Type B pancreatic cell (in vitro differentiated cells): Measurements from ENCODE around the gene FAIM2. TPM values are rescaled to one million over a fixed set of nuclear protein-coding genes. Genes with fewer than 3 reads are reported as not detected.
"Not testable (repeated sequence)": the region's sequence is repeated elsewhere in the genome, so short reads cannot be mapped to it uniquely, and the experiment has no call there.

Experiments
- DNase-seq: peaks from one replicate; pipeline ENCODE4 v3.0.0; 2021; ENCODE audit warnings: mixed read lengths; ENCODE audit not compliant: unreplicated experiment; ENCODE audit errors: extremely low spot score
- H3K27ac Mint-ChIP-seq: 2 replicates; pipeline ENCODE4 v1.8.0; 2021; ENCODE audit warnings: mild to moderate bottlenecking, mixed read lengths
- H3K27me3 Mint-ChIP-seq: 2 replicates; pipeline ENCODE4 v1.8.0; 2021; ENCODE audit warnings: mixed read lengths
- H3K36me3 Mint-ChIP-seq: 2 replicates; pipeline ENCODE4 v1.8.0; 2021; ENCODE audit warnings: mixed read lengths
- H3K4me1 Mint-ChIP-seq: one replicate; pipeline ENCODE4 v1.8.0; 2021; ENCODE audit warnings: mixed read lengths; ENCODE audit not compliant: unreplicated experiment
- H3K4me3 Mint-ChIP-seq: 2 replicates; pipeline ENCODE4 v1.8.0; 2021; ENCODE audit warnings: mild to moderate bottlenecking, mixed read lengths
- H3K9me3 Mint-ChIP-seq: 2 replicates; pipeline ENCODE4 v1.8.0; 2021; ENCODE audit warnings: mixed read lengths
- CTCF ChIP-seq: fragments of 200-600 bp; sonication (generic); conservative IDR thresholded peaks from 2 replicates; pipeline ENCODE4 v1.5.0; 2021; ENCODE audit warnings: antibody characterized with exemption, mild to moderate bottlenecking
- total RNA-seq: library from RNA; stranded (reverse); gene quantifications from 2 replicates; pipeline ENCODE4 v1.2.1, GENCODE V29; 2021; ENCODE audit warnings: low replicate concordance

FAIM2 gene
- total RNA-seq, 1 donor from 2014 or later: 1.7 TPM

GRCh38 chr12:49873361-49873934 is 30.3 kb downstream of the FAIM2 start:
- peaks cover 4% of the 10 kb centered on the region for H3K36me3 Mint-ChIP-seq
- H3K27ac Mint-ChIP-seq: no peak overlapping the region
- no peak overlapping the region for H3K4me3 Mint-ChIP-seq
- peaks cover 4% of the 10 kb centered on the region for H3K9me3 Mint-ChIP-seq
- no peak for DNase-seq
- TF ChIP-seq CTCF: no peak
- H3K27me3 Mint-ChIP-seq: no peaks in the 10 kb centered on the region
- H3K4me1 Mint-ChIP-seq: peaks cover 10% of the 10 kb centered on the region

DNA sequence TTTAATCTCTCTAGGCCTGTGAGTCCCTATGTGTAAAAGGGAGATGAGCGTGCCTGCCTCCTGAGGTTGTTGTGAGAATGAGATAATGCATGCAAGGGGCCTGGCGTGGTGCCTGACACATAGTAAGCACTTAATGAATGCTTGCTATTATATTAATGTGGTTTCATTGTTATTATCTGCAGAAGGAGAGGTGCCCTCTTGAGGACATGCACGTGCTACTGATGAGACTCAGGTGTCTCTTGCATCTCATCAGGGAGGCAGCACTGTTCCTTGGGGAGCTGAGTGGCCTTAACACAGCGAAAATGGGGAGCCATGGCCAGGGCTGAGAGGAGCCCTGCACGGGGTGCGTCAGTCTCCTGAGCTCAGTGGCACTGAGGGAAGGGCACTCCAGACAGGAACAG is 30.9 kb downstream of the FAIM2 start:
- H3K27me3 Mint-ChIP-seq: no peaks in the 10 kb centered on the region
- H3K27ac Mint-ChIP-seq: no peak overlapping the region
- no peak for TF ChIP-seq CTCF
- H3K4me1 Mint-ChIP-seq: peaks cover 13% of the 10 kb centered on the region
- DNase-seq: no peak
- H3K4me3 Mint-ChIP-seq: no peak overlapping the region
- peaks cover 2% of the 10 kb centered on the region for H3K36me3 Mint-ChIP-seq
- peaks cover 1% of the 10 kb centered on the region for H3K9me3 Mint-ChIP-seq

DNA sequence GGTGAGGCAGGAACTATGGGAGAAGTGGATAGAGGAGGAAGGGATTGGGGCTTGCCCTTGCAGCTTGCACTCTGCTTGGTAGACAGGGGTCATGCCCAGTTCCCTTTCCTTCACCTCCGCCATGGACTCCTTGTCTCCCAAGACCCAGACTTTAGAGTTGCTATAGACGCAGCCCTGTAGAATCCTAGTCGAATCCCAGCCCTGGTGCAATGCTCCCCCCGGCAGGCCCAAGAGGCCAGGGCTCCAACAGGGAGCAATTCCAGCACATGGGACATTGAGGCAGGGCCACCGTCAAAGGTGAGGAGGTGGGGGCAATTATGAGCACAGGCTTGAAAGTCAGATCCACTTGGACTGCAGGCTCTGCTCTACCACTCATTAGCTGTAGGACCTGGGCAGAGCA is 31.3 kb downstream of the FAIM2 start:
- DNase-seq: no peak
- Mint-ChIP-seq H3K27ac (peak overlapping the region; percentile 81), H3K4me3 (no peak overlapping the region)

GRCh38 chr12:49871811-49872251 is 31.9 kb downstream of the FAIM2 start:
- not testable (repeated sequence) for H3K36me3 Mint-ChIP-seq, H3K27me3 Mint-ChIP-seq, H3K9me3 Mint-ChIP-seq, DNase-seq
- H3K27ac Mint-ChIP-seq: peak overlapping the region; percentile 81
- H3K4me1 Mint-ChIP-seq: peaks cover 15% of the 10 kb centered on the region
- H3K4me3 Mint-ChIP-seq: peak overlapping the region; percentile 21

More for the DNA sequence above, 31.3 kb downstream of the FAIM2 start:
- Mint-ChIP-seq H3K9me3 (no peaks in the 10 kb centered on the region), H3K4me1 (peaks cover 15% of the 10 kb centered on the region), H3K36me3 (no peaks in the 10 kb centered on the region), H3K27me3 (no peaks in the 10 kb centered on the region)
- TF ChIP-seq CTCF: no peak

DNA sequence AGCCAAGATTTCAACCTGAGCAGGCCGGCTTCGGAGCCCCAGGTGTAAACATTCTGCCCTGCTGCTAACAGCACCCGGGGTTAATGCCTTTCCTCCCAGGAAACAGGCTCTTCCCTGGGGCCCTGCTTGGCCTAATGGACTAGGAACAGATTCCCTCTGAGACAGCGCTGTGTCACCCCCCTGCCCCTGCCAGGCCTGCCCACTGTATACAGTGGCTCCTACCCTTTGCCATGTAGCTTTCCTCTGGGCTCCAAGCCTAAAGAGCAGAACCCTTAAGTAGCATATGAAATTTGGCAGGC is 32.5 kb downstream of the FAIM2 start:
- no peak for DNase-seq
- Mint-ChIP-seq H3K9me3 (no peaks in the 10 kb centered on the region), H3K36me3 (no peaks in the 10 kb centered on the region), H3K27me3 (no peaks in the 10 kb centered on the region), H3K4me1 (peaks cover 15% of the 10 kb centered on the region), H3K27ac (peak overlapping the region; percentile 81), H3K4me3 (no peak overlapping the region)
- TF ChIP-seq CTCF: no peak

GRCh38 chr12:49870501-49871262 is 33.0 kb downstream of the FAIM2 start:
- Mint-ChIP-seq H3K27ac (peak overlapping the region; percentile 36), H3K36me3 (no peaks in the 10 kb centered on the region), H3K27me3 (no peaks in the 10 kb centered on the region), H3K4me3 (no peak overlapping the region), H3K9me3 (no peaks in the 10 kb centered on the region), H3K4me1 (peaks cover 15% of the 10 kb centered on the region)
- no peak for TF ChIP-seq CTCF
- DNase-seq: no peak
